DMS 273 (cell line): Measurements from ENCODE around the gene PTPRN2.
"Not testable (repeated sequence)": the region's sequence is repeated elsewhere in the genome, so short reads cannot be mapped to it uniquely, and the experiment has no call there.

Experiments used
- DNase-seq: peaks from one replicate; lab custom pipeline; 2025; ENCODE audit not compliant: unreplicated experiment; lab: John Stamatoyannopoulos, UW

The PTPRN2 gene

GRCh38 chr7:157949711-157950110 is 637.9 kb downstream of the PTPRN2 start:
- no peak for DNase-seq

- no peak for DNase-seq
Observed at GRCh38 chr7:157947504-157947903, 640.1 kb downstream of the PTPRN2 start.

GRCh38 chr7:157946398-157947060 is 641.1 kb downstream of the PTPRN2 start:
- no peak for DNase-seq

GRCh38 chr7:157945401-157945800 is 642.2 kb downstream of the PTPRN2 start:
- no peak for DNase-seq

- no peak for DNase-seq
Observed at GRCh38 chr7:157944734-157945291, 642.8 kb downstream of the PTPRN2 start.

GRCh38 chr7:157944051-157944450 is 643.6 kb downstream of the PTPRN2 start:
- DNase-seq, result no peak

GRCh38 chr7:157943561-157943960 is 644.1 kb downstream of the PTPRN2 start:
- DNase-seq, result no peak

- no peak for DNase-seq
Observed at GRCh38 chr7:157941210-157941609, 646.4 kb downstream of the PTPRN2 start.

- no peak for DNase-seq
Observed at GRCh38 chr7:157940497-157940896, 647.1 kb downstream of the PTPRN2 start.

GRCh38 chr7:157938211-157938610 is 649.4 kb downstream of the PTPRN2 start:
- DNase-seq, result no peak

- no peak for DNase-seq
Observed at GRCh38 chr7:157937406-157937805, 650.2 kb downstream of the PTPRN2 start.

- DNase-seq, result no peak
Observed at GRCh38 chr7:157936976-157937375, 650.6 kb downstream of the PTPRN2 start.

- DNase-seq, result not testable (repeated sequence)
Observed at GRCh38 chr7:157935721-157936120, 651.9 kb downstream of the PTPRN2 start.

GRCh38 chr7:157933219-157934155 is 654.1 kb downstream of the PTPRN2 start:
- DNase-seq, result not testable (repeated sequence)

- DNase-seq, result no peak
Observed at GRCh38 chr7:157932498-157933218, 655.0 kb downstream of the PTPRN2 start.

- no peak for DNase-seq
Observed at GRCh38 chr7:157930926-157931466, 656.6 kb downstream of the PTPRN2 start.

GRCh38 chr7:157930441-157930840 is 657.2 kb downstream of the PTPRN2 start:
- DNase-seq, result no peak

- DNase-seq, result no peak
Observed at GRCh38 chr7:157929671-157930070, 658.0 kb downstream of the PTPRN2 start.

GRCh38 chr7:157928808-157929425 is 658.7 kb downstream of the PTPRN2 start:
- DNase-seq, result no peak

GRCh38 chr7:157928171-157928794 is 659.3 kb downstream of the PTPRN2 start:
- DNase-seq, result no peak
